H1 (cell line): ENCODE measurements around the gene FRMD3. TPM values are rescaled to one million over a fixed set of nuclear protein-coding genes. Genes with fewer than 3 reads are reported as not detected.

ENCODE experiments used
- CTCF ChIA-PET: fragments of 300-600 bp; sonication (Branson Sonifier 250); formaldehyde crosslinking; loops from one replicate; lab custom pipeline; 2021; ENCODE audit not compliant: partially characterized antibody; lab: Charles Lee
- POLR2A ChIA-PET: fragments of 300-600 bp; sonication (Branson Sonifier 250); formaldehyde crosslinking; loops from one replicate; lab custom pipeline; 2021; ENCODE audit warnings: inconsistent platforms; ENCODE audit not compliant: partially characterized antibody; lab: Charles Lee
- DNase-seq, 2 experiments: peaks; one replicate each; pipeline versions ENCODE4 v3.0.0 to v3.0.0-alpha.2; 2010 to 2022; ENCODE audit warnings: low spot score in 2 of 2, low read depth in 1 of 2, mixed read lengths in 1 of 2
- FAIRE-seq: peaks from 2 replicates; lab custom pipeline; 2011; peaks lifted over from hg19 to GRCh38; lab: Jason Lieb, UNC
- H2AFZ ChIP-seq: 2 replicates; pipeline ENCODE4 v1.8.1; 2012; ENCODE audit warnings: low read length, inconsistent platforms
- H2AK5ac ChIP-seq: 2 replicates; pipeline ENCODE4 v1.6.1; 2013; ENCODE audit warnings: low read depth, low read length
- H2BK120ac ChIP-seq: replicated peaks from 2 replicates; pipeline ENCODE3; 2013; ENCODE audit warnings: low read depth, low read length, inconsistent platforms
- H2BK12ac ChIP-seq: 2 replicates; pipeline ENCODE4 v1.6.1; 2013; ENCODE audit warnings: low read depth, low read length
- H2BK15ac ChIP-seq: 2 replicates; pipeline ENCODE4 v1.6.1; 2013; ENCODE audit warnings: low read length
- H2BK20ac ChIP-seq: 2 replicates; pipeline ENCODE4 v1.6.1; 2013; ENCODE audit warnings: low read length
- H2BK5ac ChIP-seq: 2 replicates; pipeline ENCODE4 v1.6.1; 2013; ENCODE audit warnings: low read depth, low read length
- H3K14ac ChIP-seq: 2 replicates; pipeline ENCODE4 v1.6.1; 2013; ENCODE audit warnings: inconsistent platforms; ENCODE audit not compliant: insufficient read length
- H3K18ac ChIP-seq: 2 replicates; pipeline ENCODE4 v1.6.1; 2013; ENCODE audit warnings: low read length; ENCODE audit errors: extremely low read depth
- H3K23ac ChIP-seq: 2 replicates; pipeline ENCODE4 v1.6.1; 2013; ENCODE audit warnings: inconsistent platforms; ENCODE audit not compliant: insufficient read length
- H3K23me2 ChIP-seq: 2 replicates; pipeline ENCODE4 v1.6.1; 2013; ENCODE audit warnings: low read depth, low read length
- H3K27ac ChIP-seq: 2 replicates; pipeline ENCODE4 v1.6.1; 2011; ENCODE audit warnings: low read depth, low read length, inconsistent platforms
- H3K27me3 ChIP-seq, 4 experiments: replicated peaks in 1 of 4; 1 replicate in 1 of 4; 2 replicates in 3 of 4; pipeline versions ENCODE4 v1.6.1 to v1.8.1; 2011 to 2013; ENCODE audit warnings: low read length in 3 of 4, mild to moderate bottlenecking in 3 of 4, inconsistent platforms in 2 of 4, mixed read lengths in 2 of 4, moderate library complexity in 1 of 4; ENCODE audit not compliant: control insufficient read depth in 3 of 4, insufficient read depth in 3 of 4; ENCODE audit errors: extremely low read depth in 1 of 4
- H3K36me3 ChIP-seq, 4 experiments: 2 replicates each; pipeline versions ENCODE4 v1.6.1 to v1.8.1; 2011 to 2013; ENCODE audit warnings: mild to moderate bottlenecking in 4 of 4, low read length in 3 of 4, moderate library complexity in 2 of 4, control low read depth in 1 of 4, inconsistent platforms in 1 of 4; ENCODE audit not compliant: insufficient read depth in 4 of 4, control insufficient read depth in 2 of 4
- H3K4ac ChIP-seq: replicated peaks from 2 replicates; pipeline ENCODE3; 2013; ENCODE audit warnings: low read length, low read depth, mixed read lengths, inconsistent platforms; ENCODE audit not compliant: insufficient read length
- H3K4me1 ChIP-seq, 4 experiments: replicated peaks in 1 of 4; 1 replicate in 1 of 4; 2 replicates in 3 of 4; pipeline versions ENCODE4 v1.6.1 to v1.8.1; 2011 to 2013; ENCODE audit warnings: low read length in 3 of 4, inconsistent platforms in 2 of 4, mixed read lengths in 1 of 4; ENCODE audit not compliant: insufficient read depth in 4 of 4, control insufficient read depth in 3 of 4
- H3K4me2 ChIP-seq, 2 experiments: 2 replicates each; pipeline versions ENCODE4 v1.6.1 to v1.8.1; 2011 to 2013; ENCODE audit warnings: low read depth in 2 of 2, low read length in 2 of 2, control low read depth in 1 of 2, inconsistent platforms in 1 of 2, mild to moderate bottlenecking in 1 of 2; ENCODE audit not compliant: insufficient read depth in 1 of 2
- H3K4me3 ChIP-seq, 4 experiments: fragments of 200-600, 300-600 bp in 1 of 4; sonication (generic), shearing (Covaris generic), sonication (Bioruptor Twin) in 1 of 4; 2 replicates each; pipeline versions ENCODE4 v1.5.1 to v1.8.1; 2011 to 2016; ENCODE audit warnings: low read length in 4 of 4, low read depth in 3 of 4, control low read depth in 2 of 4, inconsistent platforms in 2 of 4, mild to moderate bottlenecking in 2 of 4, mixed read lengths in 1 of 4, moderate library complexity in 1 of 4; ENCODE audit not compliant: insufficient read depth in 2 of 4; ENCODE audit errors: extremely low read depth in 1 of 4
- H3K56ac ChIP-seq: replicated peaks from 2 replicates; pipeline ENCODE3; 2013; ENCODE audit warnings: low read depth, mild to moderate bottlenecking, mixed read lengths, low read length, inconsistent platforms; ENCODE audit not compliant: insufficient read length
- H3K79me1 ChIP-seq: 2 replicates; pipeline ENCODE4 v1.6.1; 2013; ENCODE audit warnings: low read depth, low read length, control low read depth
- H3K79me2 ChIP-seq, 2 experiments: 2 replicates each; pipeline versions ENCODE4 v1.6.1 to v1.8.1; 2012 to 2013; ENCODE audit warnings: low read length in 2 of 2, mild to moderate bottlenecking in 2 of 2, inconsistent platforms in 1 of 2; ENCODE audit not compliant: insufficient read depth in 2 of 2, control insufficient read depth in 1 of 2
- H3K9ac ChIP-seq, 4 experiments: replicated peaks in 1 of 4; 1 replicate in 1 of 4; 2 replicates in 3 of 4; pipeline versions ENCODE4 v1.6.1 to v1.8.1; 2011 to 2013; ENCODE audit warnings: low read depth in 3 of 4, low read length in 3 of 4, control low read depth in 2 of 4, mild to moderate bottlenecking in 2 of 4, moderate library complexity in 2 of 4, inconsistent platforms in 1 of 4; ENCODE audit errors: extremely low read depth in 1 of 4
- H3K9me3 ChIP-seq, 2 experiments: 2 replicates each; pipeline versions ENCODE4 v1.6.1 to v1.8.1; 2012 to 2013; ENCODE audit warnings: mild to moderate bottlenecking in 2 of 2, moderate library complexity in 2 of 2, control low read depth in 1 of 2, inconsistent platforms in 1 of 2, low read depth in 1 of 2, low read length in 1 of 2, mixed read lengths in 1 of 2; ENCODE audit not compliant: insufficient read depth in 2 of 2
- H4K20me1 ChIP-seq, 2 experiments: replicated peaks in 1 of 2; 2 replicates each; pipeline versions ENCODE3 to v1.8.1; 2011 to 2013; ENCODE audit warnings: inconsistent platforms in 2 of 2, low read length in 2 of 2, mild to moderate bottlenecking in 1 of 2; ENCODE audit not compliant: insufficient read depth in 2 of 2, control insufficient read depth in 1 of 2
- H4K5ac ChIP-seq: 2 replicates; pipeline ENCODE4 v1.6.1; 2013; ENCODE audit warnings: low read length, low read depth, mixed read lengths, inconsistent platforms; ENCODE audit not compliant: insufficient read length
- H4K8ac ChIP-seq: 2 replicates; pipeline ENCODE4 v1.8.0; 2013; ENCODE audit warnings: mild to moderate bottlenecking, moderate library complexity, low read length, inconsistent platforms; ENCODE audit not compliant: insufficient read depth; ENCODE audit errors: extremely low read depth
- H4K91ac ChIP-seq: replicated peaks from 2 replicates; pipeline ENCODE3; 2013; ENCODE audit warnings: low read length, mixed read lengths, inconsistent platforms; ENCODE audit not compliant: insufficient read length
- BRCA1 ChIP-seq: IDR thresholded peaks from 2 replicates; pipeline ENCODE4 v1.6.1; 2012; ENCODE audit warnings: low read depth, low read length, improper control_type of control experiment
- YY1 ChIP-seq: IDR thresholded peaks from 2 replicates; pipeline ENCODE4 v1.6.1; 2011; ENCODE audit warnings: low read depth, mild to moderate bottlenecking, low read length
- WGBS, 2 experiments: shearing (Covaris generic) in 1 of 2; methylation state at CpG; one replicate each; pipeline versions ENCODE4 v1.1.6 to v1.1.7; 2013 to 2015; ENCODE audit warnings: low lambda C conversion rate in 2 of 2, mixed read lengths in 2 of 2, inconsistent platforms in 1 of 2, low coverage in 1 of 2, missing lambda C conversion rate in 1 of 2; ENCODE audit not compliant: insufficient replicate concordance in 2 of 2, insufficient coverage in 1 of 2, insufficient read length in 1 of 2; ENCODE audit errors: extremely low coverage in 1 of 2, missing lambda C conversion rate in 1 of 2; 5-methylcytosine and 5-hydroxymethylcytosine counted together
- polyA plus RNA-seq, 7 experiments: library from polyadenylated mRNA; depleted of rRNA in 3 of 7; stranded (reverse) in 5 of 7; unstranded in 2 of 7; fragments of >200 nt in 5 of 7; fragments of 200-250 nt in 2 of 7; gene quantifications; 1 replicate in 5 of 7; 2 replicates in 1 of 7; 4 replicates in 1 of 7; pipeline versions ENCODE4 v1.2.1 to v1.2.3, GENCODE V29; 2011 to 2013; ENCODE audit warnings: missing spikeins in 2 of 7, mixed read lengths in 2 of 7
- total RNA-seq: library from RNA; stranded (reverse); fragmentation: NEBNext Ultra II Directional; extraction: Animal tissue kit (Norgen Biotek cat#: 25700); gene quantifications from 2 replicates; pipeline ENCODE4 v1.2.1, GENCODE V29; 2021

FRMD3 gene
- total and polyA plus RNA-seq, 2 of the 8 experiments (the other 6 are each of a cell fraction or from before 2014, with no cell fraction given) = 0.15 to 1.4 TPM

DNA sequence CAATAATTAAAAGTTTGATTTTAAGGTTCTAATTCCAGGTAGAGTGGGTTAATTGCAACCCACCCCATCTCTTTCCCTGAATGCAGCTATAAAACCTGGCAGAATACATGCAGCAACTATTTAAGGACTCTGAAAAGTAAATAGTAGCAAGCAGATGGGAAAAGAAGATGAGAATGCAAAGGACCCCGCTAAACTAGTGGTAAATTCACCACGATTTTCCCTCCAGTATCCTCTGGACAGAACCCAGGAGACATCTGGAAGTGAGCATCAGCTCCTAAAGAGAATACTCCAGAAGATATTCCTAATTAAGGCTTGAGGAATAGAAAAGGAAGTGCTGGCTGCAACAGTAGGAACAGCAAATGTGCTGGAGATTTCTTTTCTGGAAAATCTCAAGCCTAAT lies 170.9 kb downstream of the FRMD3 start:
- Histone ChIP-seq H3K27me3 (no peaks in the 10 kb centered on the region), H2AFZ (no peak overlapping the region), H3K79me1 (no peaks in the 10 kb centered on the region), H3K56ac (no peak overlapping the region), H2BK120ac (no peak overlapping the region), H3K79me2 (no peaks in the 10 kb centered on the region), H4K8ac (no peak overlapping the region), H2AK5ac (no peak overlapping the region), H3K27ac (no peak overlapping the region), H4K20me1 (no peaks in the 10 kb centered on the region), H3K9me3 (no peaks in the 10 kb centered on the region), H3K4me1 (no peaks in the 10 kb centered on the region; a peak in 1 of 7 replicates), H4K91ac (no peak overlapping the region), H3K4me3 (no peak overlapping the region), H3K4me2 (no peak overlapping the region), H3K4ac (no peak overlapping the region), H3K14ac (no peak overlapping the region), H4K5ac (no peak overlapping the region), H2BK5ac (no peak overlapping the region), H2BK15ac (no peak overlapping the region), H3K23ac (no peak overlapping the region), H3K23me2 (no peaks in the 10 kb centered on the region), H2BK20ac (no peak overlapping the region), H3K36me3 (no peaks in the 10 kb centered on the region), H3K9ac (no peak overlapping the region), H2BK12ac (no peak overlapping the region), H3K18ac (no peak overlapping the region)
- TF ChIP-seq BRCA1 (no peak), YY1 (no peak)
- FAIRE-seq = no peak
- ChIA-PET CTCF (interaction anchor here (1.2 to 4.0 kb wide), 4 partner anchors 18 to 176 kb away, joined by 3 to 11 read pairs (median 6); no protein-coding TSS in a partner anchor), POLR2A (no interaction called here)
- DNase-seq = no peak
- WGBS, 2 experiments = 92% methylated on average over 2 of the region's 2 CpGs; no CpG with 5 or more reads in 1 of the 2 experiments
